HG03460 (cell line): ENCODE measurements around the gene EPHA1.

Source experiments
- ATAC-seq: cut with Tn5 transposase; IDR thresholded peaks from one replicate; pipeline ENCODE4 v1.9.1; 2021; ENCODE audit not compliant: unreplicated experiment

The EPHA1 gene

DNA sequence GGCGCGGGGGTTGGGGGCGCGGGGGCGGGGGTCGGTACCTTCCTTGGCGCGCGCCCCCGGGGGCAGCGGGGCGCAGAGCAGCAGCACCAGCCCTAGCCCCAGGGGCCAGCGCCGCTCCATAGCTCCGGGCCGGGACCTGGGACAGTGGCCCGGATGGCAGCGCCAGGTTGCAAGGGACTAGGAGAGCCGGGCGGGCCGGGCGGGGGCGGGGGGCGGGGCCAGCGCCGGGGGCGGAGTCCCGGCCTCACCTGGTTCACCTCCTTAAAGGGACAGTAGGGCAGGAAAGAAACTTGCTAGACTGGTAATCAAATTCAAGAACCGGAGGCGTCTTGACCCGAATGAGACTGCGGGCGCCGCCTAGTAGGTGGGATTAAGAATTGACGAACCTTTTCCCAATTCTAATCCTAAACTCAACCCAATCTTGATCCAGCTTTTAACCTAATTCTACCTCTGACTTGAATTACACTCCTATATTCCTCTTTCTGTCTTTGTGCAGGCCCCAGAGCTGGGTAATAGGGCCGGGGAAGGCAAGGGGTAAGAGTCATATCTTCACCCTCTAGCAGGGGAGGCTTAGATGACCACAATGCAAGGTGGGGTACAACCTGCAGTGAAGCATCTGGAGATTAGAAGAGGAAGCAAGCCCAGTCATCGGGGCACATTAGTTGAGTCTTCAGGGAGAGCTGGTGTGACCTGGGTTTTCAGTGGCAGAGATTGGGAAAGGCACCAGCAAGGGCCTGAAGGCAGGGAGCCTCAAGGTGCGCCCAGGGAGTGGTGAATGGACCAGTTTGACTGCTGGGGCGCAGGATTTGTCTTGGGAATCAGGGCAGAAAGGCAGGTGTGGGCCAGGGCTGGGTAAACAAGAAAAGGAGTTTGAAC, at the start of gene EPHA1:
EPHA1 (minus strand) TSS at position 171 of the 876 bp plus-strand sequence; CDS start at position 120, 51 bp downstream.
- ATAC-seq = no peak

GRCh38 chr7:143458263-143458662, 49.6 kb upstream of the EPHA1 start:
- ATAC-seq = no peak

DNA sequence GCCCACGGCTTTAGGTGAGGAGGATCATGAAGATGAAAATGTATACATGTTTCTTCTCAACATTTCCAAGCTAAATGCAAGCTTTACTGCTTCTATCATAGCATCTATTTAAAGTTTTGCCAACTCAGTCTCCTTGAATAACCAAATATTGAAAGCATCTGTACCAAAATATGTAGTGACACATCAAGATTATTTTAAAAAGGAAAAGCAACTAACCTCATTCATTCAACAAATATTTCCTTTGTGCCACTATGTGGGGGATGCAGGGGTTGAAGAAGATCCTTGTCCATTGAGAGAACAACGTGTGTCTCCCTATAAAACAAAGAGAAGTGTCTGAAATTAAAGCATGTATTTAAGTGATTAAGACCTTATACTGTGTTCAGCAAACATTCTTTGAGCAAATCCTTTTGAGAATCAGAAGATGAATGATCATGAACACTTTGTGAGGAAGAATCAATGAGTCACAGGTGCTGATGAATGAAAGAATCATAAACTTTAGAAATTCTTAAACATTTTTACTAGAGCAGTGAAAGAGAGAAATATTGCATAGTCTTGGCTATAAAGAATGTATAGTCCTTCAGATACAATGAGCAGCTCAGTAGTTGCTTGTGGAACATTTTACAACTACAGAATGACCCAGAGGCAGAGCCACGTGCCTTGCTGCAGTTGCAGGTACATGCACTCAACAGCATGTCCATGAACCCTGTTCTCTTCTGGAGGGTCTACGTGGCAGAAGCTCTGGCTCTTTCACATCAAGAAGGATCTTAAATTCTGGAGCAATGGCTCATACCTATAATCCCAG, 48.5 kb upstream of the EPHA1 start:
- ATAC-seq = no peak

DNA sequence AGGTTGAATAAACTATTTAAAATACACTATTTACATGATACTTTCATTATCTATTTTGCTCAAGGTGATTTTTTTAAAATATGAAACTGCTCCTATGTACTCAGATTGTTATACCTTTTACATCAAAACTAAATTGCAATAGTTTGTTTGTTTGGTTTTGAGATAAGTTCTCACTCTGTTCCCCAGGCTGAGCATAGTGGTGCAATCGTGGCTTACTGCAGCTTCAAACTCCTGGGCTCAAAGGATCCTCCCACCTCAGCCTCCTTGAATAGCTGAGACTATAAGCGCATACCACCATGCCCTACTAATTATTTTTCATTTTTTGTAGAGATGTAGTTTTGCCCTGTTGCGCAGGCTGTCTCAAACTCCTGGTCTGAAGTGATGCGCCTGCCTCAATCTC, 47.3 kb upstream of the EPHA1 start:
- ATAC-seq = no peak

DNA sequence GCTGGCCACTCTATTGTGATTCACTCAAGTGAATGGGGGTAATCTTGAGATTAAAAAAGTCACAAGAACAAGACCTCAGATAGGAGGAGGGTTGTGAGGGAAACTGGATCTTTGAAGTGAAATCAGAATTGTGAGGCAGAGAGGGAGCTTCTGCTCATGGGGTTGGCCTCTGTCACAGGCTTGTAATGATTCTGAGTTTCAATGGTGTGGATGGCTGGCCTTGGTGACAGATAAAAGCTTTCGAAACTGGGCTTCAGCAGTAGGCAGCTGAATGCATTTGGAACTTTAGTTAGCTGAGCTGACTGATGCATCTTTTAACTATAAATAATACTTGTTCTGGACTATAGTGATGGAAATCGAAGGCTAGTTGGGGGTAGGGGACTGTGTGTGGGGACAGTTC, 46.8 kb upstream of the EPHA1 start:
- no peak for ATAC-seq

GRCh38 chr7:143454091-143454680, 45.5 kb upstream of the EPHA1 start:
- no peak for ATAC-seq

DNA sequence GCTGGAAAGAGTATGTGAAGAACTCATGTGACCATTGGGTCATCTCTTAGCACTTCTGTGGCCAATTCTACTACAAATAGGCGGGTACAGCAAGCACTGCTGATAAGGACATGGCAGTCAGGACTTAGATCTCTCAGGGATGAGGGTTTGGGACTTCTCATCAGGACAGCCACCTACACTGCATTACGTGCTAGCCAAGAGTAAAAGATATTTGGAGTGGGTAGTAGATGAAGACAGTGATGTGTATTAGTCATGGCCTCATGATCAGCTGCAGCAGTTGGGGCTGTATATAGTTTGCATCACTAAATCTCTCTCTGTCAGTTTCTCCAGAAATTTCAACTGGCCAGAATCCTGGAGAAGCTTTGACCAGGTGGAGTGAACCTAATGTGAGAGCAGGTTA, 43.8 kb upstream of the EPHA1 start:
- no peak for ATAC-seq

GRCh38 chr7:143451746-143452145, 43.1 kb upstream of the EPHA1 start:
- no peak for ATAC-seq

DNA sequence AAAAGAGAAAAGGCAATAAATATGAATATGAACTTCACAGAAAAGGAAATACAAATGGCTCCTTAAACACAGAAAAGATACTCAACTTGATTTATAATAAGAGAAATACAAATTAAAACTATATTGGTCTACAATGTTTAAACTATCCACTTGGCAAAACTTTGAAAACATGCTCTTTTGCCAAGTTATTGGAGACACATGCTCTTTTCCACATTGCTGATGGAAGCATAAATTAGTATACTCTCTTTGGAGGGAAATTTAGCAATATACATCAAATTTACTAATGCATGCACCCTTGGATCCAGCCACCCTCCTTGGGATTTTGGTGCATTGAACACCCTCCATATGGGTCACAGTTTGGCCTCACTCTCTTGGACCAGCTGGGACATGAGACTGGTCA, 42.5 kb upstream of the EPHA1 start:
- ATAC-seq = no peak

GRCh38 chr7:143449793-143450192, 41.1 kb upstream of the EPHA1 start:
- ATAC-seq = no peak

DNA sequence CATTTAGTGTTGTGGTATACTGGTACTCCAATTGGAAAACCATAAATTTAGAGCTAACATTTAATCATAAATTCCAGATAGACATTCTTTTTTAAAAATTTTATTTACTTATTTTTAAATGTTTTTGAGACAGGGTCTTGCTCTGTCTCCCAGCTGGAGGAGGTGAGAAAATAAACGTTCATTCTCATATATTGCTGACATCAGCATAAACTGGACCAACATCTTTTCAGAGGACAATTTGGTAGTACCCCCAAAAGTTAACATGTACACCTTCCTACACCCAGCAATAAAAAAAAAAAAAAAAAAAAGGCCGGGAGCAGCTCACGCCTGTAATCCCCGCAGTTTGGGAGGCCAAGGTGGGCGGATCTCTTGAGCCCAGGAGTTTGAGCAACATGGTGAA, 39.8 kb upstream of the EPHA1 start:
- ATAC-seq = no peak

DNA sequence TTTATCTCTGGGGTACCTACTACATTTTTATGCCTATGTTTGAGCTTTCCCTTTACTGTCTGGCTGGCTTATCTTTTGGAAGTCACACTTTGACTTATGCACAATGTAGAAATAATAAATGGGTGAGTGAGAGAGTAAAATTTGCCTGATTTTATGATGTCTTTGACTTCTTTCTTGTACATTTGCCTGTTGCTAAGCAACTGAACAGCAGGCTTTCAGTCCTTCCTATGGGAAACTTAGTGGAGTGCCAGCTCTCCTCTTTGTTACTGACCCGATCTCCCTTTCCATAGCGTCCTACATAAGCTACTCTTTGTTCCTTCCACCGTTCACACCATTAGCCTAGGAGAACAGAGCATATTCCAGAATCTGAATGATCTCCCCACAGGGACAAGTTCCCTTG, 38.8 kb upstream of the EPHA1 start:
- ATAC-seq = no peak

DNA sequence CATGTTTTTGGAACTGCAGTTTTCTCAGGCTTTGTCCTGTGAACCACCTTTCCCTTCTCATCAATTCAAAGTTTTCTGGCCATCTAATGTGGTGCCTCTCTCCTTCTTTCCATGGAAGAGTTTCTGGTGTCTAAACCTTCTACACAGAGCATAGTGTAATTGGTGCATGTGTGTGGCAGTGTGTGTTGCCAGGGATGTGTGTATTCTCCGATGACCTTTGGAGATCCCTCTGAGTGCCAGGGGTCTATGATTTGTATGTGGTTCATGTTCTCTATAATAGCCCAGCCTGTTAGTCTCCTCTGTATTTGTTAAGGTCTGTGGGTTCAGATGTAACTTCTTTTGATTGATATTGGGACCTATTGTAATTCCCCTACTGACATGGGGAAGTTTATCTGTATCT, 36.1 kb upstream of the EPHA1 start:
- no peak for ATAC-seq

DNA sequence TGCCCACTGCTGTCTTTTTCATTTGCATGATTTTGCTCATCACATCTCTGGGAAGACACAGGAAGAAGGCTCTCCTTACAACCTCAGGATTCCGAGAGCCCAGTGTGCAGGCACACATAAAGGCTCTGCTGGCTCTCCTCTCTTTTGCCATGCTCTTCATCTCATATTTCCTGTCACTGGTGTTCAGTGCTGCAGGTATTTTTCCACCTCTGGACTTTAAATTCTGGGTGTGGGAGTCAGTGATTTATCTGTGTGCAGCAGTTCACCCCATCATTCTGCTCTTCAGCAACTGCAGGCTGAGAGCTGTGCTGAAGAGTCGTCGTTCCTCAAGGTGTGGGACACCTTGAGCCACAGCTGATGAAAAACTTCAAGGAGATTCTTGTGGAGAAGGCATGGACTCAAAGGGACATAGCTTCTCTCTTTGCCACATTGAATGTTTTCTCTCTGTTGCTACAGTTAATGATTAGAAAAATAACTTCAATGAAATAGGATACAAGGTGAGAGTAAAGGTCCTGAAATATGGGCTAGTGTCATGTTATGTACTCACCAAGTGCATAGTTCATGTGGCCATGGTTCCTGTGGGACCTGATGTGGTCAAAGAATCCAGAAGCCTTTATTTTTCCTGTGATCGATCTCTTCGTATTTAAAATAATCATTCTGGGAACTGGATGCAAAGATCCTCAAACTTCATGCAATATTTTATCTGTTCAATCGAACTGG, 35.6 kb upstream of the EPHA1 start:
- no peak for ATAC-seq

- ATAC-seq = no peak
These were observed 34.5 kb upstream of the EPHA1 start, which contains the start of gene TAS2R60 for GRCh38 chr7:143443153-143443552. TSS of gene TAS2R60 (plus strand) at chr7:143443453. CDS start at chr7:143443453, 0 bp downstream.

GRCh38 chr7:143439866-143440265, 31.2 kb upstream of the EPHA1 start:
- no peak for ATAC-seq

GRCh38 chr7:143437578-143437977, 28.9 kb upstream of the EPHA1 start:
- peak; percentile 49 for ATAC-seq

DNA sequence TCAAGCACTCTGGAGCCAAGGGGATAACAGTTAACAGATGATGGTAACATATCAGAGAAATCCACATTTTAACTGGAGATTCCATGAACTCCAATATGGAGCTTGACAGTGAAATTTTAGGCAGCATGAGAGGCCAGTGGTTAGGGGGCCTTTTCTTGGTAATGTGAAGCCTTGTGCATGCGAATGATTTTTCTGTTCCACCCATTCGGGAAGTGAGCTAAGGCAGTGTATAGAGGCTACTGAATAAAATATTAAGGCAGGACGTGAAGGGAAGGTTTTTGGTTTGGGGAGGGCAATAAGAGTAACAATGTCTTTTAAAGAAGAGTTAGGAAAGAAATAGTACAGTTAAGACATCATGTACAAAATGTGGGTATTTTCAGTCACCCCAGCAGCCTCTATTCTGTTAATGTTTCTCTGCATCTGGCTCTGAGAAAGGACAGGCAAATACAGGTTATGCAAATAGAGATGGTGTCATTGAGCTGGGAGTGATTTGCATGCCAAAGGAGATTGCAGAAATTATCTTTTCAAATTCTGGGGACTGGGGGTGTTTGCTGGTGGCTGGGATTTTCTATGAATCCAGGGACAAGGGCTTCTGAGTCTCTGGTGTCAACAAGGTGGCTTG, 27.8 kb upstream of the EPHA1 start:
- peak; percentile 93 for ATAC-seq

DNA sequence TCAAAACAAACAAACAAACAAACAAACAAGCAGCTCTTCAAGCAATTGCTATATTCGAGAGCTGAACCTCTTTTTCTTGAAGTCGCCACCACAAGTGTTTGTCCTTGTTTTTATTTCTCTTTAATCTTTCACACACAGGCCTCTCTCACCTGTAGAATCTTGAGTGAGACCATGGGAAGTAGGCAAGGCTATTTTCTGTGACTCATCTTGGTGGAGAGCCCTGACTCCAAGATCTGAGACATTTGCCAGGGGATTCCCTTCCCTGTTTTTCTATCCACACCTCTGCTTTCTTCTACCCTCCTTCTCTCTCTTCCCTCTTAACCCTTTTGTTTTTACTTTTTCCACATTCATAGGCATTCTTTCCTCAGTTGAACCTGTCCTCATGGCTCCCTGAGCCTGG, 26.6 kb upstream of the EPHA1 start:
- no peak for ATAC-seq

GRCh38 chr7:143434660-143435059, 26.0 kb upstream of the EPHA1 start:
- ATAC-seq = no peak

GRCh38 chr7:143433759-143434158, 25.1 kb upstream of the EPHA1 start:
- ATAC-seq = no peak
